Activated T-cell treated with anti-CD3 and anti-CD28 coated beads, Interleukin-2, amount 50 U/mL, for 48 hours (primary cell): Measurements from ENCODE around the gene MTOR.
"Not testable (repeated sequence)": the region's sequence is repeated elsewhere in the genome, so short reads cannot be mapped to it uniquely, and the experiment has no call there.

Experiments used
- DNase-seq, 2 experiments: peaks; one replicate each; pipeline ENCODE4 v3.0.0-alpha.2; 2020

Gene MTOR

GRCh38 chr1:11279630-11280029 lies 17.3 kb upstream of the MTOR start:
- no peak for DNase-seq

GRCh38 chr1:11279152-11279551 lies 16.8 kb upstream of the MTOR start:
- DNase-seq: no peak

GRCh38 chr1:11273595-11274234 lies 11.4 kb upstream of the MTOR start:
- no peak for DNase-seq

GRCh38 chr1:11272832-11273594 lies 10.7 kb upstream of the MTOR start, which contains the start of gene UBIAD1:
Gene UBIAD1, plus strand, starts transcription at chr1:11273198. Its CDS starts 334 bp downstream, at chr1:11273532.
- DNase-seq: peak; percentile 86 to 89

GRCh38 chr1:11272544-11272831 lies 10.1 kb upstream of the MTOR start:
- DNase-seq: no peak

- not testable (repeated sequence) for DNase-seq
These were observed 5.3 kb upstream of the MTOR start for GRCh38 chr1:11267350-11268337.

GRCh38 chr1:11266268-11267074 lies 4.1 kb upstream of the MTOR start:
- DNase-seq: no peak

- no peak for DNase-seq
These were observed 6.1 kb downstream of the MTOR start for GRCh38 chr1:11256299-11256698.

GRCh38 chr1:11253226-11253625 lies 9.1 kb downstream of the MTOR start:
- no peak for DNase-seq

GRCh38 chr1:11252538-11252937 lies 9.8 kb downstream of the MTOR start:
- DNase-seq: no peak

- no peak for DNase-seq
These were observed 14.2 kb downstream of the MTOR start for GRCh38 chr1:11248169-11248568.

- DNase-seq: no peak
These were observed 16.2 kb downstream of the MTOR start for GRCh38 chr1:11245904-11246719.

GRCh38 chr1:11245248-11245647 lies 17.1 kb downstream of the MTOR start:
- DNase-seq: no peak

- DNase-seq: no peak
These were observed 24.0 kb downstream of the MTOR start for GRCh38 chr1:11238311-11238710.

- no peak for DNase-seq
These were observed 25.0 kb downstream of the MTOR start for GRCh38 chr1:11237356-11237755.

- no peak for DNase-seq
These were observed 29.1 kb downstream of the MTOR start for GRCh38 chr1:11233208-11233607.

GRCh38 chr1:11229203-11229602 lies 33.1 kb downstream of the MTOR start:
- no peak for DNase-seq

GRCh38 chr1:11227106-11228077 lies 35.0 kb downstream of the MTOR start:
- DNase-seq: no peak

- no peak for DNase-seq
These were observed 46.3 kb downstream of the MTOR start for GRCh38 chr1:11216074-11216473.

- no peak for DNase-seq
These were observed 46.9 kb downstream of the MTOR start for GRCh38 chr1:11215381-11216005.
